Fibroblast of upper back skin (primary cell): ENCODE data around the gene CA10.

Experiments used
- DNase-seq: peaks from one replicate; pipeline ENCODE4 v3.0.0-alpha.2; 2013

CA10 gene

GRCh38 chr17:52145476-52145875, 13.0 kb downstream of the CA10 start:
- DNase-seq, result no peak

GRCh38 chr17:52143542-52143941, 15.0 kb downstream of the CA10 start:
- no peak for DNase-seq

GRCh38 chr17:52140601-52141000, 17.9 kb downstream of the CA10 start:
- DNase-seq, result no peak

GRCh38 chr17:52138752-52139151, 19.8 kb downstream of the CA10 start:
- DNase-seq, result no peak

GRCh38 chr17:52138350-52138749, 20.2 kb downstream of the CA10 start:
- DNase-seq, result no peak

- DNase-seq, result no peak
Observed at GRCh38 chr17:52136166-52136565, 22.3 kb downstream of the CA10 start.

GRCh38 chr17:52134641-52135040, 23.9 kb downstream of the CA10 start:
- no peak for DNase-seq

GRCh38 chr17:52128721-52129120, 29.8 kb downstream of the CA10 start:
- no peak for DNase-seq

- DNase-seq, result no peak
Observed at GRCh38 chr17:52124993-52125392, 33.5 kb downstream of the CA10 start.

GRCh38 chr17:52124561-52124960, 34.0 kb downstream of the CA10 start:
- DNase-seq, result no peak

- no peak for DNase-seq
Observed at GRCh38 chr17:52120465-52120864, 38.0 kb downstream of the CA10 start.

- no peak for DNase-seq
Observed at GRCh38 chr17:52110923-52111581, 47.5 kb downstream of the CA10 start.

- peak; percentile 51 for DNase-seq
Observed at GRCh38 chr17:52106638-52107261, 51.8 kb downstream of the CA10 start.

- DNase-seq, result peak; percentile 0
Observed at GRCh38 chr17:52106072-52106471, 52.4 kb downstream of the CA10 start.

GRCh38 chr17:52105591-52105990, 52.9 kb downstream of the CA10 start:
- no peak for DNase-seq

GRCh38 chr17:52096056-52096455, 62.5 kb downstream of the CA10 start:
- DNase-seq, result no peak

GRCh38 chr17:52084176-52084575, 74.3 kb downstream of the CA10 start:
- no peak for DNase-seq

- no peak for DNase-seq
Observed at GRCh38 chr17:52079496-52079895, 79.0 kb downstream of the CA10 start.

GRCh38 chr17:52071712-52072111, 86.8 kb downstream of the CA10 start:
- no peak for DNase-seq

- DNase-seq, result peak; percentile 58
Observed at GRCh38 chr17:52064791-52065211, 93.7 kb downstream of the CA10 start.

- DNase-seq, result no peak
Observed at GRCh38 chr17:52049496-52049895, 109.0 kb downstream of the CA10 start.

GRCh38 chr17:52049051-52049450, 109.5 kb downstream of the CA10 start:
- no peak for DNase-seq

GRCh38 chr17:52048137-52048898, 110.2 kb downstream of the CA10 start:
- DNase-seq, result no peak

GRCh38 chr17:52047086-52047485, 111.4 kb downstream of the CA10 start:
- DNase-seq, result no peak
